ENCODE data around the gene ZNF568. TPM values are rescaled to one million over a fixed set of nuclear protein-coding genes. Genes with fewer than 3 reads are reported as not detected.

Gene ZNF568
- total RNA-seq, 2 experiments from 2014 or later: 6.5 to 8.4 TPM

- Mint-ChIP-seq H3K4me3 (peak overlapping the region; percentile 36), H3K27me3 (no peaks in the 10 kb centered on the region), H3K27ac (no peak overlapping the region), H3K9me3 (ENCODE audit: low read depth) (peaks cover 27% of the 10 kb centered on the region), H3K4me1 (peaks cover 2% of the 10 kb centered on the region), H3K36me3 (ENCODE audit: low read depth) (peaks cover 13% of the 10 kb centered on the region)
- ATAC-seq (no peak), DNase-seq (peak; percentile 49)
- intact Hi-C loops (cut with DNase I, micrococcal nuclease): no loop called here
- ChIA-PET CTCF (no interaction called here), POLR2A (no interaction called here)
Measured at GRCh38 chr19:37007587-37008220, 91.6 kb downstream of the ZNF568 start.

- CTCF ChIA-PET: no interaction called here
- no peak for DNase-seq
- ATAC-seq: no peak
- Mint-ChIP-seq H3K27ac (no peak overlapping the region), H3K9me3 (ENCODE audit: low read depth) (peaks cover 26% of the 10 kb centered on the region), H3K36me3 (ENCODE audit: low read depth) (peaks cover 15% of the 10 kb centered on the region), H3K27me3 (no peaks in the 10 kb centered on the region), H3K4me1 (peaks cover 2% of the 10 kb centered on the region), H3K4me3 (no peak overlapping the region)
- intact Hi-C loops (cut with DNase I, micrococcal nuclease): no loop called here
- POLR2A ChIA-PET: no interaction called here
Measured at GRCh38 chr19:37009871-37010270, 93.7 kb downstream of the ZNF568 start.

- H3K4me3 Mint-ChIP-seq: no peak overlapping the region
- CTCF ChIA-PET: no interaction called here
- intact Hi-C loops (cut with DNase I, micrococcal nuclease): no loop called here
- DNase-seq (no peak), ATAC-seq (no peak)
- H3K9me3 Mint-ChIP-seq (ENCODE audit: low read depth): peaks cover 33% of the 10 kb centered on the region
- H3K36me3 Mint-ChIP-seq (ENCODE audit: low read depth): peaks cover 15% of the 10 kb centered on the region
- peaks cover 2% of the 10 kb centered on the region for H3K4me1 Mint-ChIP-seq
- no peaks in the 10 kb centered on the region for H3K27me3 Mint-ChIP-seq
- POLR2A ChIA-PET: no interaction called here
- no peak overlapping the region for H3K27ac Mint-ChIP-seq
Measured at GRCh38 chr19:37012093-37012745, 96.1 kb downstream of the ZNF568 start.

- ATAC-seq: no peak
- Mint-ChIP-seq H3K27ac (no peak overlapping the region), H3K36me3 (ENCODE audit: low read depth) (peaks cover 14% of the 10 kb centered on the region), H3K4me1 (no peaks in the 10 kb centered on the region), H3K9me3 (ENCODE audit: low read depth) (peaks cover 36% of the 10 kb centered on the region), H3K27me3 (no peaks in the 10 kb centered on the region), H3K4me3 (no peak overlapping the region)
- no peak for DNase-seq
- intact Hi-C loops (cut with DNase I, micrococcal nuclease): no loop called here
- ChIA-PET CTCF (no interaction called here), POLR2A (no interaction called here)
Measured at GRCh38 chr19:37014456-37014855, 98.3 kb downstream of the ZNF568 start.

GRCh38 chr19:37045140-37045539, 129.0 kb downstream of the ZNF568 start:
- Mint-ChIP-seq H3K4me1 (no peaks in the 10 kb centered on the region), H3K9me3 (ENCODE audit: low read depth) (peaks cover 41% of the 10 kb centered on the region), H3K27ac (no peak overlapping the region), H3K27me3 (no peaks in the 10 kb centered on the region), H3K36me3 (ENCODE audit: low read depth) (no peaks in the 10 kb centered on the region), H3K4me3 (no peak overlapping the region)
- DNase-seq (no peak), ATAC-seq (no peak)
- ChIA-PET POLR2A (no interaction called here), CTCF (no interaction called here)
- intact Hi-C loops (cut with DNase I, micrococcal nuclease): no loop called here

Other genes with a start within 250 kb of the ZNF568 start
- gene ZNF461, start 249.5 kb upstream of the ZNF568 start, total RNA-seq: 1 to 10 TPM; 5.7 to 6.5 TPM
- gene ZNF567, start 228.7 kb upstream of the ZNF568 start, total RNA-seq: 1 to 10 TPM; 7.4 to 8.6 TPM
- 10 to 100 TPM in 1 of 2 experiments, 1 to 10 TPM in 1; 7.0 to 10.7 TPM for gene ZNF850, start 143.5 kb upstream of the ZNF568 start, total RNA-seq
- gene ZNF790, start 77.9 kb upstream of the ZNF568 start, total RNA-seq: 1 to 10 TPM; 7.1 to 8.8 TPM
- gene ZNF345, start 65.5 kb upstream of the ZNF568 start, total RNA-seq: 1 to 10 TPM; 3.5 to 4.6 TPM
- gene ZNF829, start within 50 bp of the ZNF568 start, total RNA-seq: 1 to 10 TPM; 7.1 TPM
- 10 to 100 TPM in 1 of 2 experiments, 1 to 10 TPM in 1; 9.1 to 12.8 TPM for gene ZNF420, start 162.1 kb downstream of the ZNF568 start, total RNA-seq

Measured in activated CD4-positive, alpha-beta T cell treated with anti-CD3 and anti-CD28 coated beads for 36 hours (primary cell).